Memory B cell (primary cell): Measurements from ENCODE around the gene ADRA2C.

Experiments
- ATAC-seq: fragments of 150-1000 bp; cut with Tn5 transposase; 2 replicates; pipeline ENCODE4 v1.10.0; 2021; ENCODE audit warnings: low read depth, mild to moderate bottlenecking, moderate library complexity
- DNase-seq, 2 donors: peaks; one replicate each; pipeline ENCODE4 v3.0.0; 2022; ENCODE audit warnings: low spot score in 2 of 2
- H3K27ac Mint-ChIP-seq: one replicate; pipeline ENCODE4 v1.8.0; 2022; ENCODE audit warnings: mild to moderate bottlenecking, moderate library complexity, mixed read lengths
- H3K27me3 Mint-ChIP-seq: one replicate; pipeline ENCODE4 v1.8.0; 2022; ENCODE audit warnings: mixed read lengths
- H3K36me3 Mint-ChIP-seq: one replicate; pipeline ENCODE4 v1.8.0; 2022; ENCODE audit warnings: mild to moderate bottlenecking, mixed read lengths
- H3K4me1 Mint-ChIP-seq: one replicate; pipeline ENCODE4 v1.8.0; 2022; ENCODE audit warnings: mixed read lengths
- H3K4me3 Mint-ChIP-seq: one replicate; pipeline ENCODE4 v1.8.0; 2022; ENCODE audit warnings: mild to moderate bottlenecking, moderate library complexity, mixed read lengths
- H3K9me3 Mint-ChIP-seq: one replicate; pipeline ENCODE4 v1.8.0; 2022; ENCODE audit warnings: mixed read lengths

Gene ADRA2C

DNA sequence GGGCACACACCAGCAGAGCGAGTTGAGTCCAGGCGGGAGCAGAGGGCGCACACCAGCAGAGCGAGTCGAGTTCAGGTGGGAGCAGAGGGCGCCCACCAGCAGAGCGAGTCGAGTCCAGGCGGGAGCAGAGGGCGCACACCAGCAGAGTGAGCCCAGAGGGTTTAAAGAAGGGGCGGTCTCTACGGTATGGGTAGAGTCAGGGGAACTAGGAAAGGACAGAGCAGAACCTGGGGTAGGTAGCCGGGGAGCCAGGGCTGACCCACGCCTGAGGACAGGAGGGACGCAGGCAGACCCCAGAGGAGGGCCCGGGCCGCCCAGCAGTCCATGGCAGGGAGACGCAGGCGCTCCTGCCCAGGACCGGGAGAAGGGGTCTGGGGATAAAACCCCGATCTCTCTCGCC, 22.0 kb upstream of the ADRA2C start:
- no peak for ATAC-seq
- Mint-ChIP-seq H3K9me3 (peaks cover 4% of the 10 kb centered on the region), H3K36me3 (peaks cover 2% of the 10 kb centered on the region), H3K27me3 (peaks cover 20% of the 10 kb centered on the region), H3K27ac (no peak overlapping the region), H3K4me1 (peaks cover 4% of the 10 kb centered on the region), H3K4me3 (no peak overlapping the region)
- no peak for DNase-seq

DNA sequence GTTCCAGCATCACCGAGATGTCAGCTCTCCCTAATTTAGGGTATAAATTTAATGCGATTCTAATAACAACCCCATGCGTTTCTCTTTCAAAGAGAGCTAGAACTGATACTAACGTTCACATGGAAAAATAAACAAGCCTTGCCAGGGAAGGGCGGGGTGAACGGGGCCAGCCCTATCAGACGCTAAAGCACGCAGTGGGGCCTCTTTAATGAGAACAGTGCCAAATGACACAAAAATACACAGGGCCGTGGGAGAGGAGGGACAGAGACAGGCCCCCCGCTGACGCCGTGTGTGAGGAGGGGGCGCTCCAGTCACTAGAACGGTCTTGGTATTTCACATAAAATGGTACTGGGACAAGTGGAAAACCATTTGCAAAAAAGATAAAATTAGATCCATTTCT, 21.3 kb upstream of the ADRA2C start:
- no peak for ATAC-seq
- Mint-ChIP-seq H3K4me1 (peaks cover 4% of the 10 kb centered on the region), H3K9me3 (peaks cover 4% of the 10 kb centered on the region), H3K27me3 (peaks cover 23% of the 10 kb centered on the region), H3K27ac (no peak overlapping the region), H3K36me3 (peaks cover 2% of the 10 kb centered on the region), H3K4me3 (no peak overlapping the region)
- no peak for DNase-seq

DNA sequence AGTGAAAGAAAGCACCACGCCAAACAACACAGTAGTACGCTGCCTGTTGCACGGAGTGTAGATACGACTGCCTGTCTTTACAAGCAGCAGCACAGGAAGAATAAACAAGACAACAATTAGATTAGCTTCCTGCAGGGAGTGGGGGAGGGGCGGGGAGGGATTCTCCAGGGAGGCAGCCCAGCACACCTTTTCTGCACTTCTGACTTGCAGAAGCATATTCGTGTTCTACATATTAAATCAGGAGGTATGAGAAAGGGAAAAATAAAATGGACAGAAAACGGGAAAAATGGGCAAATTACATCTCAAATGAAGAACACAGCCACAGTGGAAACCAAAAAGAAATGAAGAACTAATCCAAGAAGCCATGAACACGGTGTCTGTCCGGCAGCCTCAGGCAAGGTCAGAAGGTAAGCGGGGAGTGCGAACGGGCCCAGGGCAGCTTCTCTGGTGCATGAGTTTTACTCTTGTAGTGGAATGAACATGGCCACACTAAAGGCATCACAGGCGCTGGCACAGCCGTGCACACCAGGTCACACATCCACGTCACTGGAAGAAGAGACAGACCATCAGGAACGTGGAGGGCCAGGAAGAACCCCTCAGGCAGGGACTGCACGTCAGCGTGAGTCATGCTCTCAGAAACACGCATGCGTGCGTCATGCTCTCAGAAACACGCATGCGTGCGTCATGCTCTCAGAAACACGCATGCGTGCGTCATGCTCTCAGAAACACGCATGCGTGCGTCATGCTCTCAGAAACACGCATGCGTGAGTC, 20.1 kb upstream of the ADRA2C start:
- H3K27ac Mint-ChIP-seq = no peak overlapping the region
- peaks cover 4% of the 10 kb centered on the region for H3K9me3 Mint-ChIP-seq
- peaks cover 4% of the 10 kb centered on the region for H3K4me1 Mint-ChIP-seq
- H3K36me3 Mint-ChIP-seq = peaks cover 2% of the 10 kb centered on the region
- ATAC-seq (no peak), DNase-seq (no peak)
- peaks cover 22% of the 10 kb centered on the region for H3K27me3 Mint-ChIP-seq
- no peak overlapping the region for H3K4me3 Mint-ChIP-seq

- peaks cover 2% of the 10 kb centered on the region for H3K9me3 Mint-ChIP-seq
- no peak overlapping the region for H3K27ac Mint-ChIP-seq
- H3K4me1 Mint-ChIP-seq = peaks cover 4% of the 10 kb centered on the region
- H3K4me3 Mint-ChIP-seq = no peak overlapping the region
- H3K36me3 Mint-ChIP-seq = peaks cover 2% of the 10 kb centered on the region
- DNase-seq (no peak), ATAC-seq (no peak)
- H3K27me3 Mint-ChIP-seq = peaks cover 26% of the 10 kb centered on the region
These were observed 19.2 kb upstream of the ADRA2C start for GRCh38 chr4:3746701-3747580.

DNA sequence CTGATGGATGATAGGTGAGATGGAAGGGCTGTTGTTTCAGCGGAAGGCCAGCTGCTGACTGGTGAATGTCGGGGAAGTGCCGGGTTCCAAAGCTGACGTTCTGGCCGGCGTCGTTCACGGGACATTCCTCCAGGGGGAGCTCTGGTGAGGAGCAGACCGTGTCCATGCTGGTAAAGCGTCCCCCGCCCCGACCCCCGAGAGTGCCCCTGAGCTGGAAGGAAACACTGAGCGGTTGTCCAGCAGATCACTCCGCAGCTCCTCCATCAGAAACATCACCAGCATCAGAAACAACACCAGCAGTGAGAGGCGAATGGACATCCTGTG, 18.6 kb upstream of the ADRA2C start:
- Mint-ChIP-seq H3K9me3 (no peaks in the 10 kb centered on the region), H3K27me3 (peaks cover 24% of the 10 kb centered on the region), H3K36me3 (no peaks in the 10 kb centered on the region), H3K4me3 (no peak overlapping the region), H3K27ac (no peak overlapping the region), H3K4me1 (peaks cover 4% of the 10 kb centered on the region)
- ATAC-seq (no peak), DNase-seq (no peak)

GRCh38 chr4:3748136-3748898, 17.9 kb upstream of the ADRA2C start:
- Mint-ChIP-seq H3K27ac (no peak overlapping the region), H3K27me3 (peaks cover 21% of the 10 kb centered on the region), H3K36me3 (no peaks in the 10 kb centered on the region), H3K4me3 (no peak overlapping the region), H3K9me3 (no peaks in the 10 kb centered on the region), H3K4me1 (peaks cover 4% of the 10 kb centered on the region)
- ATAC-seq (no peak), DNase-seq (no peak)

DNA sequence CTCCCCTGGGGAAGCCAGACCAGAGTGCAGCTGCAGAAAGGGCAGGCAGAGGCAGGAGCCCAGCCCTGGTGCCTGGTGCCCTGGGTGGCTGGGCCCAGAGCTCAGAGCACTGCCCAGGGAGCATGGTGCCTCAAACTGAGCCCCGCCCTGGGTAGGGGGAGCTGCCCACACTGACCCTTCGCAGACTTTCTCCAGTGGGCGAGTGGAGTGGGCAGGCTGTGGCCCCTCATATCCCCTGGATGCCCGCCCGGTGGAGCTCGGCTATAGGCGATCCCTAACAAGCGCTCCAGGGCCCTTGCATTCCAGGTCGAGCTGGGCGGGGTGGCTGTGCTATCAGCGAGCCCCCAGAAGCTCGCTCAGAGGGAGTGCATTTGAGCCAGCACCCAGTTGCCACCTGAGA, 17.1 kb upstream of the ADRA2C start:
- no peak overlapping the region for H3K4me3 Mint-ChIP-seq
- H3K27me3 Mint-ChIP-seq = peaks cover 23% of the 10 kb centered on the region
- H3K27ac Mint-ChIP-seq = no peak overlapping the region
- no peak for DNase-seq
- peaks cover 4% of the 10 kb centered on the region for H3K4me1 Mint-ChIP-seq
- no peak for ATAC-seq
- no peaks in the 10 kb centered on the region for H3K36me3 Mint-ChIP-seq
- no peaks in the 10 kb centered on the region for H3K9me3 Mint-ChIP-seq

GRCh38 chr4:3750334-3750733, 15.9 kb upstream of the ADRA2C start:
- Mint-ChIP-seq H3K4me3 (no peak overlapping the region), H3K4me1 (peaks cover 4% of the 10 kb centered on the region), H3K36me3 (no peaks in the 10 kb centered on the region), H3K9me3 (no peaks in the 10 kb centered on the region), H3K27ac (no peak overlapping the region), H3K27me3 (peaks cover 27% of the 10 kb centered on the region)
- DNase-seq (no peak), ATAC-seq (no peak)

DNA sequence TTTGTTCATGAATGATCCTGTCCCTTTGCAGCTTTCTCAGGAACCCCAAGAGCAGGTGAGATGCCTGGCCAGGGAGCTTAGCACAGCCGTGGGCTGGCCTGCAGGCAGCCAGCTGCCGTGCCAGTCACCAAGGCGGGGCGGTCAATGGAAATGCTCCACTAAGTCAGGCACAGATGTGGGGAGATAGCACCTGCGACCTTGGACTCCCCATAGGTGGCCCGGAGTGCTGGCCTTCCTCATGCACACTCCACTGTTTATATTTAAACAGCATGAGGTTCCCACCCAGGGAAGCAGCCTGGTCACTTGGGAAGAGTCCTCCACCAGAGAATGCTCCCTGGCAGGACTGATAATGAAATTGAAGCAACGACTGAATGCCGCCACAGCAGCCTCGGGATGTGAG, 14.2 kb upstream of the ADRA2C start:
- ATAC-seq = no peak
- Mint-ChIP-seq H3K9me3 (no peaks in the 10 kb centered on the region), H3K36me3 (no peaks in the 10 kb centered on the region), H3K27ac (no peak overlapping the region), H3K27me3 (peaks cover 25% of the 10 kb centered on the region), H3K4me3 (no peak overlapping the region), H3K4me1 (peaks cover 4% of the 10 kb centered on the region)
- no peak for DNase-seq

DNA sequence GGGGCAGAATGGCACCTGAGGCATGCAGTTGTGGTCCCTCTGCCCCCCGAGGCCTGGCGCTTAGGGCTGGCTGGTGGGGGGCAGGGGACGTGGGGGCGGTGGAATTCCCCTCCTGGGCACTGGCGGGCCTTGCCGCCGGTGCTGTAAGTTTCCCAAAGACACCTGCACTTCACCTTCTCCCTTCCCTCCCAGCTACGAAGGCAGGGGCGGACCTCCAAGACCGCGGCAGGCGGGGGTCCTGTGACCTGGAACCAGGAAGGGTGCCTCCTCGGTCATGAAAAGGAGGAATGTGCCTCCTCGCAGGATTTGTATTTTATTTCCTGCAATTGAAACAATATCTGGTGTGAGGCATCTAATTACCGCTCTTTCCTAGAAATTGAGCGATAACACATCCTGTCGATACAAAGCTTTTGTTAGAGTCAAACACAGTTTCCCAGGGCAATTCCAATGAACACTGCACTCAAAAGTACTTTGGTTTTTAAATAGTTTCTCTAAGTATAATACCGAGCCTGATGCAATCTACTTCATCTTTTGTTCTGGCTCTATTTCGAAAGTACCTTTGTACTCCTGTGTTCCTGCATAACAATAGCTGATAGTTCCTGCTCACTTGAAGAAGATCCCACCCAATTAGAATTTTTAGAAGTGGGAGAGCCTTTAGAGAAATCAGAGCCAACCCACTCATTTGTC, 12.3 kb upstream of the ADRA2C start:
- Mint-ChIP-seq H3K9me3 (no peaks in the 10 kb centered on the region), H3K4me1 (no peaks in the 10 kb centered on the region), H3K36me3 (no peaks in the 10 kb centered on the region), H3K4me3 (no peak overlapping the region), H3K27me3 (peaks cover 22% of the 10 kb centered on the region), H3K27ac (no peak overlapping the region)
- no peak for DNase-seq
- ATAC-seq = no peak

- H3K27ac Mint-ChIP-seq = no peak overlapping the region
- DNase-seq (no peak), ATAC-seq (no peak)
- no peaks in the 10 kb centered on the region for H3K36me3 Mint-ChIP-seq
- H3K9me3 Mint-ChIP-seq = no peaks in the 10 kb centered on the region
- H3K27me3 Mint-ChIP-seq = peaks cover 15% of the 10 kb centered on the region
- H3K4me1 Mint-ChIP-seq = no peaks in the 10 kb centered on the region
- H3K4me3 Mint-ChIP-seq = no peak overlapping the region
These were observed 9.7 kb upstream of the ADRA2C start for GRCh38 chr4:3756343-3757059.

DNA sequence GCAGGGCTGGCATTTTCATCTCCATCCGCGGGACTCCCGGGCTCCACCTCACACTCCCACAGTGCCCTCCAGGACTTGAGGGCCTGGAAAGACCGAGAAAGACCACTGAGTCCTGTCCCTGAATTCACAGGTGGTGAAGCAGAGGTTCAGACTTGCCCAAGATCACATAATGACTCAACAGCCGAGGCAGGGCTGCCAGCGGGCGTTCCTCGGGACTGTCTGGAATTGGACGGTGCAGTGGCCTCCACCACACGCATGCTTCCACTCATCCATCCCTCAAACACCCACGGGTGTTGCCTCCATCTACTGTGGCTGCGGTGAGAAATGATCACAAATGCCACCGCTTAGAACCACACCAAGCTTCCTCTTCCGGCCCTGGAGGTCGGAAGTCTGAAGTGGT, 6.9 kb upstream of the ADRA2C start:
- peaks cover 12% of the 10 kb centered on the region for H3K27me3 Mint-ChIP-seq
- H3K4me1 Mint-ChIP-seq = no peaks in the 10 kb centered on the region
- DNase-seq (no peak), ATAC-seq (no peak)
- H3K27ac Mint-ChIP-seq = no peak overlapping the region
- no peak overlapping the region for H3K4me3 Mint-ChIP-seq
- no peaks in the 10 kb centered on the region for H3K36me3 Mint-ChIP-seq
- H3K9me3 Mint-ChIP-seq = no peaks in the 10 kb centered on the region

GRCh38 chr4:3760346-3760745, 5.8 kb upstream of the ADRA2C start:
- no peak for ATAC-seq
- Mint-ChIP-seq H3K4me1 (no peaks in the 10 kb centered on the region), H3K27ac (no peak overlapping the region), H3K36me3 (no peaks in the 10 kb centered on the region), H3K9me3 (no peaks in the 10 kb centered on the region), H3K27me3 (peaks cover 9% of the 10 kb centered on the region), H3K4me3 (no peak overlapping the region)
- no peak for DNase-seq
